Kidney (tissue), 14 donors: Measurements from ENCODE around the gene FREM1. TPM values are rescaled to one million over a fixed set of nuclear protein-coding genes. Genes with fewer than 3 reads are reported as not detected.

Source experiments
- DNase-seq, 5 donors: peaks; one replicate each; pipeline ENCODE4 v3.0.0-alpha.2; 2013 to 2020
- FAIRE-seq: peaks from 2 replicates; lab custom pipeline; 2012; peaks lifted over from hg19 to GRCh38; lab: Jason Lieb, UNC
- H3K27ac ChIP-seq, 2 donors: one replicate each; pipeline ENCODE4 v1.7.0; 2013; ENCODE audit warnings: low read depth in 2 of 2, low read length in 2 of 2, inconsistent platforms in 1 of 2
- H3K27me3 ChIP-seq: one replicate; pipeline ENCODE4 v1.7.1; 2013; ENCODE audit warnings: low read length, inconsistent platforms; ENCODE audit not compliant: control insufficient read depth, insufficient read depth
- H3K36me3 ChIP-seq, 3 donors: one replicate each; pipeline versions ENCODE4 v1.7.0 to v1.7.1; 2013; ENCODE audit warnings: low read length in 3 of 3, control low read depth in 1 of 3, inconsistent platforms in 1 of 3; ENCODE audit not compliant: insufficient read depth in 3 of 3, control insufficient read depth in 2 of 3
- H3K4me1 ChIP-seq, 3 donors: one replicate each; pipeline versions ENCODE4 v1.7.0 to v1.7.1; 2013; ENCODE audit warnings: low read length in 3 of 3, inconsistent platforms in 1 of 3, low read depth in 1 of 3; ENCODE audit not compliant: control insufficient read depth in 2 of 3, insufficient read depth in 2 of 3
- H3K4me3 ChIP-seq, 3 donors: one replicate each; pipeline versions ENCODE4 v1.7.0 to v1.8.1; 2013; ENCODE audit warnings: low read length in 3 of 3, control low read depth in 1 of 3, inconsistent platforms in 1 of 3
- H3K9ac ChIP-seq, 3 donors: one replicate each; pipeline versions ENCODE4 v1.7.0 to v1.7.1; 2013; ENCODE audit warnings: low read length in 3 of 3, control low read depth in 1 of 3, inconsistent platforms in 1 of 3
- H3K9me3 ChIP-seq, 3 donors: one replicate each; pipeline versions ENCODE4 v1.7.0 to v1.7.1; 2013; ENCODE audit warnings: low read length in 3 of 3, control low read depth in 1 of 3, inconsistent platforms in 1 of 3; ENCODE audit not compliant: control insufficient read depth in 2 of 3, insufficient read depth in 1 of 3
- intact Hi-C: fragments of 100-400 bp; cut with DNase I; formaldehyde crosslinking; loops from one replicate; pipeline ENCODE4 v1.11.1; 2022
- polyA plus RNA-seq: library from polyadenylated mRNA; stranded (reverse); fragments of 350-450 nt; fragmentation: Illumina TruSeq; extraction: RNeasy Lipid Tissue Mini Kit (QIAGEN cat#74804); gene quantifications from one replicate; pipeline ENCODE4 v1.2.3, GENCODE V29; 2014; ENCODE audit warnings: low read depth, low replicate concordance; ENCODE audit not compliant: insufficient read depth
- total RNA-seq: library from RNA; stranded (reverse); fragmentation: NEBNext Ultra II Directional; extraction: Animal tissue kit (Norgen Biotek cat#: 25700); gene quantifications from one replicate; pipeline ENCODE4 v1.2.1, GENCODE V29; 2021
- TF ChIP-seq, protein P1 (sequence below): IDR thresholded peaks from 3 replicates; pipeline ENCODE4 v1.5.1; 2012; ENCODE audit warnings: mild to moderate bottlenecking, moderate library complexity, borderline replicate concordance; ENCODE audit not compliant: insufficient read depth; ENCODE audit errors: extremely low read depth
- donor health status: control.
- donor health status: control.
- donor health status: control.
- donor health status: control.
- donor health status: control.
- donor health status: DM: yes; HTN: yes; CAD: no.
- donor health status: Normal renal cell carcinoma (clear cell type).

FREM1 gene
- total and polyA plus RNA-seq, 2 donors from 2014 or later = 8.3 to 17.0 TPM

DNA sequence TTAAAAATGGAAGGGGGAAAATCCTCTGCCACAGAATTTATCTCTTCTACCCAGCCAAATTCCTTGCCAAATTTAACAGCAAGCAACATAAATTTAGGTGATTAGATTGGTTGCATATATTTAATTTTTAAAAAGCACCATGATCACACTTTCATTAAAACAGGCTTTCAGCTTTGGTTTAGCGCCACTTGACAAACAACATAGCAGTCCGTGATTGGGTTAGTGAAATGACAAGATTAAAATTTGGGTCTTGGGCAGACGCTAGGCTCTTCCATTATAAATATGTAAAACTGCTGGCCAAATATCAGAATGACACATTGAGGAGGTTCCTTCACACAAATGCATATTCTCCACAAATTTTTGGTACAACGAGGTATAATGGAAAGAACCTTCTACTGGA, 129.5 kb downstream of the FREM1 start:
- H3K9ac ChIP-seq = no peak overlapping the region
- H3K27ac ChIP-seq = no peak overlapping the region
- no peak for DNase-seq
- no peak for FAIRE-seq
- peaks cover 0 to 8% (median 3%) of the 10 kb centered on the region in 3 donors for H3K36me3 ChIP-seq
- no peaks in the 10 kb centered on the region for H3K27me3 ChIP-seq
- intact Hi-C loops = no loop called here
- TF ChIP-seq, protein P1, sequence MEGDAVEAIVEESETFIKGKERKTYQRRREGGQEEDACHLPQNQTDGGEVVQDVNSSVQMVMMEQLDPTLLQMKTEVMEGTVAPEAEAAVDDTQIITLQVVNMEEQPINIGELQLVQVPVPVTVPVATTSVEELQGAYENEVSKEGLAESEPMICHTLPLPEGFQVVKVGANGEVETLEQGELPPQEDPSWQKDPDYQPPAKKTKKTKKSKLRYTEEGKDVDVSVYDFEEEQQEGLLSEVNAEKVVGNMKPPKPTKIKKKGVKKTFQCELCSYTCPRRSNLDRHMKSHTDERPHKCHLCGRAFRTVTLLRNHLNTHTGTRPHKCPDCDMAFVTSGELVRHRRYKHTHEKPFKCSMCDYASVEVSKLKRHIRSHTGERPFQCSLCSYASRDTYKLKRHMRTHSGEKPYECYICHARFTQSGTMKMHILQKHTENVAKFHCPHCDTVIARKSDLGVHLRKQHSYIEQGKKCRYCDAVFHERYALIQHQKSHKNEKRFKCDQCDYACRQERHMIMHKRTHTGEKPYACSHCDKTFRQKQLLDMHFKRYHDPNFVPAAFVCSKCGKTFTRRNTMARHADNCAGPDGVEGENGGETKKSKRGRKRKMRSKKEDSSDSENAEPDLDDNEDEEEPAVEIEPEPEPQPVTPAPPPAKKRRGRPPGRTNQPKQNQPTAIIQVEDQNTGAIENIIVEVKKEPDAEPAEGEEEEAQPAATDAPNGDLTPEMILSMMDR = no peak
- H3K4me3 ChIP-seq = no peak overlapping the region
- H3K4me1 ChIP-seq = no peaks in the 10 kb centered on the region
- H3K9me3 ChIP-seq = no peaks in the 10 kb centered on the region

DNA sequence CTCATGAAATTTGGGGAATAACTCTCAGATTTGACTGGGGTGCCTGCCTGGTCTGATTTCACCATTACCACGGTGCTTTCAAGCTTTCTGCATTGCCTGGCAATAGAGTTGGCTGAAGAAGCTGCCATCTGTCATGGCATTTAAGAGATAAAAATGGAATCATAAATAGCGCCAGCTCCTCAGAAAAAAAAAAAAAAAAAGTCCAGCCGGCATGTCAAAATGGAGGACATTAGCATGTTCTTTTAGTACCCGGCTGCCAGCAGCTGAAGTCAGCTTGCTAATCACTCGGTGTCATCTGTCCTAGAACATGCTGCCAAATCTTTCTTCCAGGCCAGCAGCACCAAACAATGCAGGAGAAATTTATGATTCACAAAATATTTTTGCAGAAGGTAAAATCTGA, 130.0 kb downstream of the FREM1 start:
- intact Hi-C loops = no loop called here
- Histone ChIP-seq H3K9me3 (no peaks in the 10 kb centered on the region), H3K4me1 (no peaks in the 10 kb centered on the region), H3K36me3 (peaks cover 0 to 8% (median 3%) of the 10 kb centered on the region in 3 donors), H3K4me3 (no peak overlapping the region), H3K9ac (no peak overlapping the region), H3K27ac (no peak overlapping the region), H3K27me3 (no peaks in the 10 kb centered on the region)
- TF ChIP-seq, protein P1 = no peak
- FAIRE-seq (no peak), DNase-seq (no peak)

DNA sequence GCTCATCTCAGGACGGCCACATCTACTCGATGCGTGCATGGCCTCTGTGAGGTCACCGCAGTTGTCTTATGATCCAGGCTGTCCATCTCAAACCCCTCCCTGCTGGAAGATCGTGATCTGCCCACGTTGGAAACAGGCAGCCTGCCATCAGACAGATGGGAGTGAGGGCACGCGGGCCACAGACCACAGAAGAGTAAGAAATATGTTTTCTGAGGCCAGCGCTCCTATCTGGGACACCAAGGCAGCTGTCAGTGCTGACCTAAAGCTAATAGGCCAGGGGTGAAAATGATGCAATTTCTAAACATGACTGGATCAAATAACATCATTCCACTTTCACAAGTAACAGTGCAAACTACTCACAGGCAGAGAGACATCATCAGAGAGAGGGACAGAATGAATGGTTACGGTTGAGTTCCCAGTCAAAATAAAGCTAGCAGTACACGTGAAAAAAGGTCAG, 130.6 kb downstream of the FREM1 start:
- no peaks in the 10 kb centered on the region for H3K27me3 ChIP-seq
- H3K4me3 ChIP-seq = no peak overlapping the region
- DNase-seq (peak in 2 of 5 donors; percentile 7 to 56), FAIRE-seq (no peak)
- H3K27ac ChIP-seq = no peak overlapping the region
- H3K9ac ChIP-seq = no peak overlapping the region
- H3K9me3 ChIP-seq = no peaks in the 10 kb centered on the region
- peaks cover 0 to 12% (median 3%) of the 10 kb centered on the region in 3 donors for H3K36me3 ChIP-seq
- H3K4me1 ChIP-seq = no peaks in the 10 kb centered on the region
- TF ChIP-seq, protein P1 = no peak
- intact Hi-C loops = no loop called here

DNA sequence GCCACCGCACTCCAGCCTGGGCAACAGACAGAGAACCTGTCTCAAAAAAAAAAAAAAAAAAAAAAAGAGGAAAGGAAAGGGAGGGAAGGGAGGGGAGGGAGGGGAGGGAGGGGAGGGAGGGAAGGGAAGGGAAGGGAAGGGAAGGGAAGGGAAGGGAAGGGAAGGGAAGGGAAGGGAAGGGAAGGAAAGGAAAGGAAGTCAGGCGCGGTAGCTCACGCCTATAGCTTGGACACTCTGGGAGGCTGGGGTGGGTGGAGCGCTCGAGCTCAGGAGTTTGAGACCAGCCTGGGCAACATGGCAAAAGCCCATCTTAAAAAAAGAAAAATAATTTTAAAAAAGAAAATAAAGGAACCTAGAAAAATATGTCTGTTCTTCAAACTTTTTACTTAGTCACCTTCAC, 131.7 kb downstream of the FREM1 start:
- TF ChIP-seq, protein P1 = no peak
- no peaks in the 10 kb centered on the region for H3K27me3 ChIP-seq
- FAIRE-seq (no peak), DNase-seq (no peak)
- H3K27ac ChIP-seq = no peak overlapping the region
- H3K4me3 ChIP-seq = no peak overlapping the region
- no peaks in the 10 kb centered on the region for H3K9me3 ChIP-seq
- H3K4me1 ChIP-seq = no peaks in the 10 kb centered on the region
- H3K9ac ChIP-seq = no peak overlapping the region
- intact Hi-C loops = no loop called here
- H3K36me3 ChIP-seq = peaks cover 0 to 10% (median 0%) of the 10 kb centered on the region in 3 donors
